HUES48 (cell line): ENCODE results near the gene TNIK.

Source experiments
- H3K27ac ChIP-seq: one replicate; pipeline ENCODE4 v1.7.0; 2013; ENCODE audit warnings: low read depth, low read length, inconsistent platforms
- H3K27me3 ChIP-seq: 2 replicates; pipeline ENCODE4 v1.6.1; 2013; ENCODE audit warnings: mild to moderate bottlenecking, low read length; ENCODE audit not compliant: control insufficient read depth, insufficient read depth
- H3K36me3 ChIP-seq: 2 replicates; pipeline ENCODE4 v1.6.1; 2013; ENCODE audit warnings: low read length; ENCODE audit not compliant: control insufficient read depth, insufficient read depth
- H3K4me1 ChIP-seq: 2 replicates; pipeline ENCODE4 v1.6.1; 2013; ENCODE audit warnings: mild to moderate bottlenecking, low read length; ENCODE audit not compliant: control insufficient read depth, insufficient read depth
- H3K4me3 ChIP-seq: 2 replicates; pipeline ENCODE4 v1.5.1; 2013; ENCODE audit warnings: mild to moderate bottlenecking, low read depth, low read length
- H3K9ac ChIP-seq: 2 replicates; pipeline ENCODE4 v1.6.1; 2013; ENCODE audit warnings: mild to moderate bottlenecking, low read depth, low read length, moderate library complexity
- H3K9me3 ChIP-seq: 2 replicates; pipeline ENCODE4 v1.6.1; 2013; ENCODE audit warnings: low read length; ENCODE audit not compliant: control insufficient read depth, insufficient read depth

Gene TNIK

GRCh38 chr3:171164067-171164465 lies 296.1 kb downstream of the TNIK start:
- no peaks in the 10 kb centered on the region for H3K27me3 ChIP-seq
- H3K4me3 ChIP-seq, result no peak overlapping the region
- H3K9ac ChIP-seq, result no peak overlapping the region
- peaks cover 9% of the 10 kb centered on the region for H3K4me1 ChIP-seq
- H3K9me3 ChIP-seq, result peaks cover 8% of the 10 kb centered on the region; the same call in 1 of the 2 replicates
- H3K27ac ChIP-seq, result no peak overlapping the region
- peaks cover 3% of the 10 kb centered on the region; the same call in 1 of the 2 replicates for H3K36me3 ChIP-seq

DNA sequence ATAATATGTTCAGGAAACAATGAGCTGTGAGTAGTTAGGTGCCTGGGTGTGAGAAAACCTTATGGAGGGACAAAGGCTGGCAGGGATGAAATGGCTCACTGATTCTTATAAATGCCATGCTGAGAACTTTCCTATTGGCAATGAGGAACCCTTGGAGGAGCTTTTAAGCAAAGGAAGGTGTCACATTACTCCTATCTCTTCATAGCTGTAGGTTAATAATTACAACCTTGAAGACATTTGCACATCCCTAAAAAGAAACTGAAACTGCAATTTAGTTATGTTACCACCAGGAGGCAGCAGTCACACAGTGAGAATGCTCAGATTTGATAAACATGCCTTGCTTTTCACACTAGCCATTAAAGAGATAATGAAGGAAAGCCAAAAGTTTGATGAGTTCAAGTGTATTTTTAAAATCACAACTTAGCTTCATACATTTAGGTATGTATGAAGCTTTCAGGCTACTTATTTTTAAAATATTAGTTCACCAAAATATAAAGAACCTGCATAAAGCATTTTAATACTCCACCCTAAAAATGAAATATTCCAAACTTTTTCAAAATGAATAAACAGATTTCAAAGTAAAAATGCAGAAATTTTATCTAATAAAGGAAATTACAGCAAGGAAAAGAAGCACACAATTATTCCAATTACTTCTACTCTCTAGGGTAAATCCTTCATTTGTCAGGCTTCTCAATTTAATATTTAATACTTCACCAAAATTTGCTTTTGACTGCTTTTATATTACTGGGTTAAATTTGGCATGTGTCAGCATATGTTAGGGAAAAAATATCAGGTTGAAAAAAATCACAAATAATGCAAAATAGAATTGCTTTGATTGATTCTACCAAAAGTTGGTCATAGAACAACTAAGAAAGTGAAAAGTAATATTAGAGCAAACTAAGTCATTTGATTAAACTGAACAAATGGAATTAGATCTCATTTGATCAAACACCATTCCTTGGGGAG lies 296.8 kb downstream of the TNIK start:
- H3K4me3 ChIP-seq, result no peak overlapping the region
- H3K9me3 ChIP-seq, result peaks cover 8% of the 10 kb centered on the region; the same call in 1 of the 2 replicates
- H3K9ac ChIP-seq, result no peak overlapping the region
- H3K36me3 ChIP-seq, result peaks cover 3% of the 10 kb centered on the region; the same call in 1 of the 2 replicates
- H3K4me1 ChIP-seq, result peaks cover 9% of the 10 kb centered on the region
- no peak overlapping the region for H3K27ac ChIP-seq
- no peaks in the 10 kb centered on the region for H3K27me3 ChIP-seq

GRCh38 chr3:171160325-171160724 lies 299.9 kb downstream of the TNIK start:
- Histone ChIP-seq H3K9me3 (peaks cover 8% of the 10 kb centered on the region; the same call in 1 of the 2 replicates), H3K4me3 (no peak overlapping the region), H3K27ac (no peak overlapping the region), H3K9ac (no peak overlapping the region), H3K4me1 (0 out of 2 replicates have a peak, but pooled peaks cover under 1% of the 10 kb centered on the region), H3K36me3 (peaks cover 3% of the 10 kb centered on the region), H3K27me3 (no peaks in the 10 kb centered on the region)

DNA sequence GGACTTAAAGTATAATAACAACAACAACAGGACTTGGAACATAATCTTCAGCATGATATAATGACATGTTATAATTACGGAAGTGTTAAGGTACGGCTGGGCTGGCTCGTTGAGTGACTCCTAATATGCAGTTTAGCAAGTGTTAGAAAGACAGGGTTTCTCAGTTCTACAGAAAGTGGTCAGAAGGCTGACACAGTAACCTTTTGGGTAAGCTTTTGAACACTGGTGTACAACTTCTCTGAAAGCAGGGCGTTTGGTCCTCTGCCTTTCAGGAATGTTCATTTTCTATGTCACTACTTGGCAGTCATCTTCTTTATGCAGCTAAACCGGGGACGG lies 300.4 kb downstream of the TNIK start:
- H3K36me3 ChIP-seq, result peaks cover 3% of the 10 kb centered on the region
- H3K9ac ChIP-seq, result no peak overlapping the region
- no peaks in the 10 kb centered on the region for H3K27me3 ChIP-seq
- H3K27ac ChIP-seq, result no peak overlapping the region
- peaks cover 8% of the 10 kb centered on the region; the same call in 1 of the 2 replicates for H3K9me3 ChIP-seq
- no peak overlapping the region for H3K4me3 ChIP-seq
- H3K4me1 ChIP-seq, result no peaks in the 10 kb centered on the region

GRCh38 chr3:171159024-171159821 lies 301.0 kb downstream of the TNIK start:
- Histone ChIP-seq H3K27me3 (no peaks in the 10 kb centered on the region), H3K9ac (no peak overlapping the region), H3K4me3 (no peak overlapping the region), H3K27ac (no peak overlapping the region), H3K9me3 (peaks cover 8% of the 10 kb centered on the region; the same call in 1 of the 2 replicates), H3K4me1 (no peaks in the 10 kb centered on the region), H3K36me3 (peaks cover 3% of the 10 kb centered on the region)

GRCh38 chr3:171157980-171158379 lies 302.2 kb downstream of the TNIK start:
- Histone ChIP-seq H3K36me3 (peaks cover 3% of the 10 kb centered on the region), H3K4me1 (no peaks in the 10 kb centered on the region)

DNA sequence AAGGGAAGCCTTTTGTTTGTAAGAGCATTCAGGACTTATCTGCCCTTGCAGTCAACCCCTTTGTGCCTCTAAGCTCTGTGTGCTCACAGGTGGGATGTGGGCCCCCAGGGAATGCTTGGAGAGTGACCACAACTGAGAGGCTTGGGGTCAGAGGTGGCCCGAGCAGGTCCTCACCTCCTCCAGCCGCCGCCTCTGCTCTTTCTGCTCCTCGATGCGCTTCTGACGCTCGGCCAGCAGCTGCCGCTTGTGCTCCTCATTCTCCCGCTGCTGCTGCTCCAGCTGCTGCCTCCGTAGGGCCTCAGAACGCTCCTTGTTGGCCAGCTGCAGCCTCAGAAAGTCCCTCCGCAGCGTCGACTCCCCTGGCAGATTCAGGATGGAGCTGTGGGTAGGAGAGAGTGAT lies 302.9 kb downstream of the TNIK start:
- Histone ChIP-seq H3K9me3 (no peaks in the 10 kb centered on the region), H3K27ac (no peak overlapping the region), H3K36me3 (no peaks in the 10 kb centered on the region; the same call in 1 of the 2 replicates), H3K9ac (no peak overlapping the region), H3K4me1 (no peaks in the 10 kb centered on the region), H3K4me3 (no peak overlapping the region), H3K27me3 (no peaks in the 10 kb centered on the region)

More at GRCh38 chr3:171157980-171158379, 302.2 kb downstream of the TNIK start:
- H3K9ac ChIP-seq, result no peak overlapping the region
- H3K27me3 ChIP-seq, result no peaks in the 10 kb centered on the region
- no peak overlapping the region for H3K27ac ChIP-seq
- H3K9me3 ChIP-seq, result peaks cover 7% of the 10 kb centered on the region; the same call in 1 of the 2 replicates
- no peak overlapping the region for H3K4me3 ChIP-seq

DNA sequence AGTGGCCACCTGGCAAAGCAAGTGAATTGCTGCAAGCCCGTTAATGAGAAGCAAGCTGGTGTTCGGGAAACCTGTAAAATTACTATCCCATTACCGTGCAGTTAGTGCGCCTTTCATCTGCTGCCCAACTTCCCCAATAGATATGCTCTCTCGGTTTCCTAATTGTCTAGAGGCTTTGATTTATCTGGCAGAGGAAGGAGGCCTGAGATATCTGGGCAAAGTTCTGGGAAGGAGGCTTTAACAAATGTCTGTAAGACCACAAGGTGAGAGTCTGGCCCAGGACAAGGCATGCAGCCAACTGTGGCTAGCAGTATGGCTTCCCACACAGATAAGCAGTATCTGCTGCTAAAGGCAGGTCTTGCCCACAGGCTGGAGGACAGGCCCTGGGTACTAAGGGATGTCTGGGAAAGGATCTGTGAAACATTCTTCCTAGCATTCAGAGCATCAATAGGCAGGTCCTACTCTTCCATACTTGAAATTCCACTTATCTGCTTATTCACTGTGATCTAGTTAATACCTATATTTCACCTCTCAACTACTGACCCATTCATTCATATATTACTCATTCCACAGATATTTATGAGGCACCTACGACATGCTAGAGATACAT lies 303.7 kb downstream of the TNIK start:
- Histone ChIP-seq H3K36me3 (no peaks in the 10 kb centered on the region; the same call in 1 of the 2 replicates), H3K4me3 (no peak overlapping the region), H3K4me1 (no peaks in the 10 kb centered on the region), H3K27me3 (no peaks in the 10 kb centered on the region), H3K9me3 (no peaks in the 10 kb centered on the region), H3K27ac (no peak overlapping the region), H3K9ac (no peak overlapping the region)

- Histone ChIP-seq H3K27me3 (no peaks in the 10 kb centered on the region), H3K36me3 (no peaks in the 10 kb centered on the region; the same call in 1 of the 2 replicates), H3K27ac (no peak overlapping the region), H3K4me1 (no peaks in the 10 kb centered on the region), H3K4me3 (no peak overlapping the region), H3K9ac (no peak overlapping the region), H3K9me3 (no peaks in the 10 kb centered on the region)
Measured at GRCh38 chr3:171155122-171155700, 305.0 kb downstream of the TNIK start.

GRCh38 chr3:171150945-171151344 lies 309.3 kb downstream of the TNIK start:
- Histone ChIP-seq H3K4me3 (no peak overlapping the region), H3K9me3 (no peaks in the 10 kb centered on the region), H3K36me3 (no peaks in the 10 kb centered on the region), H3K9ac (no peak overlapping the region), H3K27me3 (no peaks in the 10 kb centered on the region), H3K4me1 (no peaks in the 10 kb centered on the region), H3K27ac (no peak overlapping the region)
